ENCODE measurements around the gene ZNF454. TPM values are rescaled to one million over a fixed set of nuclear protein-coding genes. Genes with fewer than 3 reads are reported as not detected.

The ZNF454 gene
- total RNA-seq = 0.98 and 1.1 TPM in 2 replicates

GRCh38 chr5:178940569-178941360, at the start of gene ZNF454:
ZNF454 (plus strand) TSS chr5:178941198; CDS start chr5:178942792, 1,594 bp downstream.

GRCh38 chr5:178895615-178896571, 45.1 kb upstream of the ZNF454 start, which contains the start of gene ZFP2:
ZFP2 (plus strand) TSS chr5:178895913; CDS start chr5:178931314, 35,401 bp downstream.

DNA sequence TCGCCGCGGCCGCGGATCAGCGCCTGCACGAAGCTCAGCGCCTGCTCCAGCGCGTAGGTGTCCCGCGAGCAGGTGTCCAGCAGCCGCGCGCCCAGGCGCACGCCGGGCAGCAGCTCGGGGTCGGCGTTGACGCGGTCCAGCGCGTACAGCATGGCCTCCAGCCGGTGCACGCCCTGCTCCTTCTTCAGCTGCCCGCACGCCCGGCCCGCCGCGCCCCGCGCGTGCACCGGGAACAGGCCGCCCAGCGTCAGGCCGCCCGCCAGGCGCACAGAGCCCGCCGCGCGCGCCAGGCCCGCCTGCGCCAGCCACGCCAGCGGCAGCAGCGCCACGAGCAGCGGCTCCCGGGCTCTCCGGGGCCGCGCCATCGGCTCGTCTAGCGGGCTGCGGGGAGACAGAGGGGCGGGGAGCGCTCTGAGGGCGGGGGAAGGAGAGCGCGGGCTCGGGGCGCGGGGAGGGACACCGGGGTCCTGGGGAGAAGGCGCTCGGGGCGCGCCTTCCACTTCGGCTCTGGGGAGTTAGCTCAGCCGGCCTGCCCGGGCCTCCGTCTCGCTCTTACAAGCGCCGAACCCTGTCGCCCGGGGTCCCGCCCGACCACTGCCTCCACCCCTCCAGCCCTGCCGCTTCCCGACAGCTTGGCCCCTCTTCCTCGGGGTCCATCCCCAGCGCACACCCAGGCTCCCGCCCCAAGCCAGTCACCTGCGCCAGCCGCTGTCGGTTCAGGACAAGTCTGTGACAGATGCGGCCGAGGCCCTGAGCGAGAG, 53.8 kb downstream of the ZNF454 start, which contains the start of gene GRM6:
Gene GRM6, minus strand, starts transcription at position 741 of the 761 bp plus-strand sequence. Its CDS starts 376 bp downstream, at position 365.

Other genes starting within 250 kb of the ZNF454 start
- gene ZNF354A, start 210.5 kb upstream of the ZNF454 start, total RNA-seq = 8.8 and 11.2 TPM in 2 replicates
- gene ZNF354B, start 81.2 kb upstream of the ZNF454 start, total RNA-seq = 10.2 and 11.4 TPM in 2 replicates
- 0.33 and 0.86 TPM in 2 replicates for gene ZFP2, start 45.3 kb upstream of the ZNF454 start, total RNA-seq
- gene GRM6, start 54.1 kb downstream of the ZNF454 start, total RNA-seq = not detected in 2 replicates
- 4.2 and 4.4 TPM in 2 replicates for gene ZNF879, start 82.6 kb downstream of the ZNF454 start, total RNA-seq
- 5.6 and 6.4 TPM in 2 replicates for gene ZNF354C, start 119.2 kb downstream of the ZNF454 start, total RNA-seq